Left hindlimb (tissue), 1 donor: ENCODE data around the gene COQ10A.

Experiments used
- DNase-seq: peaks from one replicate; pipeline ENCODE4 v3.0.0-alpha.2; 2018

The COQ10A gene

GRCh38 chr12:56266693-56267442 is at the start of gene COQ10A:
Gene COQ10A, plus strand, starts transcription at chr12:56266942. Its CDS starts 177 bp downstream, at chr12:56267119.
- DNase-seq = peak; percentile 92

- DNase-seq = no peak
Observed at GRCh38 chr12:56219840-56220239, 46.9 kb upstream of the COQ10A start.

GRCh38 chr12:56220611-56221231 is 46.0 kb upstream of the COQ10A start:
- DNase-seq = no peak

GRCh38 chr12:56221232-56221756 is 45.4 kb upstream of the COQ10A start:
- peak; percentile 89 for DNase-seq

- DNase-seq = peak; percentile 99
Observed at GRCh38 chr12:56221757-56222530, 44.8 kb upstream of the COQ10A start, which contains the start of gene RNF41. Gene RNF41, minus strand, starts transcription at chr12:56221922. Its CDS starts 7,875 bp downstream, at chr12:56214047.

GRCh38 chr12:56222531-56222895 is 44.2 kb upstream of the COQ10A start:
- no peak for DNase-seq

- DNase-seq = no peak
Observed at GRCh38 chr12:56223571-56224101, 43.1 kb upstream of the COQ10A start.

- peak; percentile 99 for DNase-seq
Observed at GRCh38 chr12:56224102-56224701, 42.5 kb upstream of the COQ10A start, which contains the start of gene NABP2. Gene NABP2, plus strand, starts transcription at chr12:56224342. Its CDS starts 515 bp downstream, at chr12:56224857.

- DNase-seq = no peak
Observed at GRCh38 chr12:56224954-56225353, 41.8 kb upstream of the COQ10A start.

- DNase-seq = no peak
Observed at GRCh38 chr12:56229082-56229481, 37.7 kb upstream of the COQ10A start.

- DNase-seq = no peak
Observed at GRCh38 chr12:56229916-56230431, 36.8 kb upstream of the COQ10A start, which contains the start of gene SLC39A5. Gene SLC39A5, plus strand, starts transcription at chr12:56230051. Its CDS starts 1,224 bp downstream, at chr12:56231275.

GRCh38 chr12:56230432-56231183 is 36.1 kb upstream of the COQ10A start:
- DNase-seq = no peak

- DNase-seq = no peak
Observed at GRCh38 chr12:56231184-56231582, 35.6 kb upstream of the COQ10A start.

- DNase-seq = no peak
Observed at GRCh38 chr12:56234746-56235436, 31.9 kb upstream of the COQ10A start.

GRCh38 chr12:56236091-56236490 is 30.7 kb upstream of the COQ10A start:
- no peak for DNase-seq

- DNase-seq = no peak
Observed at GRCh38 chr12:56236985-56237384, 29.8 kb upstream of the COQ10A start.

GRCh38 chr12:56237552-56237951 is 29.2 kb upstream of the COQ10A start:
- no peak for DNase-seq

GRCh38 chr12:56241424-56242303 is 25.1 kb upstream of the COQ10A start:
- DNase-seq = peak; percentile 13

GRCh38 chr12:56242986-56243385 is 23.8 kb upstream of the COQ10A start:
- peak; percentile 22 for DNase-seq

GRCh38 chr12:56243731-56244181 is 23.0 kb upstream of the COQ10A start:
- DNase-seq = peak; percentile 0
